K562 (cell line): ENCODE measurements around the gene NUP153. TPM values are rescaled to one million over a fixed set of nuclear protein-coding genes. Genes with fewer than 3 reads are reported as not detected.

ENCODE experiments used
- ATF2 ChIP-seq: sonication (generic); formaldehyde crosslinking; IDR thresholded peaks from 2 replicates; pipeline ENCODE4 v1.8.1; 2022; ENCODE audit warnings: missing genetic modification reagents
- CTCFL ChIP-seq: IDR thresholded peaks from 2 replicates; pipeline ENCODE4 v1.6.1; 2011; ENCODE audit warnings: borderline replicate concordance, low read depth, mild to moderate bottlenecking, moderate library complexity, low read length; ENCODE audit not compliant: insufficient read depth, poor library complexity, severe bottlenecking
- ESRRB ChIP-seq: fragments of 250-450 bp; sonication (Bioruptor Pico); IDR thresholded peaks from 2 replicates; pipeline ENCODE4 v1.5.0; 2020; ENCODE audit warnings: mild to moderate bottlenecking, moderate library complexity, borderline replicate concordance
- HDAC8 ChIP-seq: fragments of 450-650 bp; IDR thresholded peaks from 2 replicates; pipeline ENCODE4 v1.6.1; 2016; ENCODE audit warnings: mild to moderate bottlenecking, missing genetic modification characterization, moderate library complexity, missing compliant biosample characterization
- KDM1A ChIP-seq, 2 experiments: fragments of 450-650 bp; IDR thresholded peaks; 2 replicates each; pipeline ENCODE4 v1.6.1; 2016; ENCODE audit warnings: mild to moderate bottlenecking in 2 of 2
- LCOR ChIP-seq: sonication (generic); formaldehyde crosslinking; IDR thresholded peaks from 2 replicates; pipeline ENCODE4 v1.8.0; 2022; ENCODE audit warnings: mild to moderate bottlenecking, missing genetic modification reagents
- MAX ChIP-seq: sonication (generic); formaldehyde crosslinking; IDR thresholded peaks from 2 replicates; pipeline ENCODE4 v1.9.0; 2022; ENCODE audit warnings: mild to moderate bottlenecking, missing genetic modification reagents
- NCOA1 ChIP-seq: fragments of 450-650 bp; IDR thresholded peaks from 2 replicates; pipeline ENCODE4 v1.6.1; 2016; ENCODE audit warnings: low read depth
- SIX5 ChIP-seq, 2 experiments: IDR thresholded peaks; 2 replicates each; pipeline ENCODE4 v1.6.1; 2011; ENCODE audit warnings: low read length in 2 of 2, borderline replicate concordance in 1 of 2, low read depth in 1 of 2, mild to moderate bottlenecking in 1 of 2, moderate library complexity in 1 of 2; ENCODE audit not compliant: insufficient read depth in 1 of 2
- SMARCA4 ChIP-seq: fragments of 450-650 bp; IDR thresholded peaks from 2 replicates; pipeline ENCODE4 v1.6.1; 2016
- TEAD1 ChIP-seq, 2 experiments: fragments of 450-650 bp in 1 of 2; sonication (generic) in 1 of 2; formaldehyde crosslinking; IDR thresholded peaks; 2 replicates each; pipeline versions ENCODE4 v1.4.0 to v1.8.0; 2020 to 2022; ENCODE audit warnings: mild to moderate bottlenecking in 2 of 2, missing genetic modification reagents in 1 of 2
- ZBTB8A ChIP-seq: fragments of 450-650 bp; IDR thresholded peaks from 2 replicates; pipeline ENCODE4 v1.6.1; 2018; ENCODE audit warnings: mild to moderate bottlenecking, moderate library complexity; ENCODE audit not compliant: partially characterized antibody
- ZNF318 ChIP-seq, 2 experiments: fragments of 450-650 bp; IDR thresholded peaks; 2 replicates each; pipeline ENCODE4 v1.6.1; 2016; ENCODE audit warnings: mild to moderate bottlenecking in 2 of 2, borderline replicate concordance in 1 of 2, low read depth in 1 of 2, moderate library complexity in 1 of 2
- ZNF780A ChIP-seq: fragments of 250-450 bp; sonication (Bioruptor Pico); IDR thresholded peaks from 2 replicates; pipeline ENCODE4 v1.5.0; 2021; ENCODE audit warnings: mild to moderate bottlenecking
- polyA plus RNA-seq, 8 experiments: library from polyadenylated mRNA; depleted of rRNA in 4 of 8; stranded (reverse) in 5 of 8; unstranded in 3 of 8; fragments of >200 nt; fragmentation: Nextera tagmentation in 2 of 8; fragmentation: Illumina TruSeq in 1 of 8; extraction: Ambion mirVana in 2 of 8; extraction: Trizol in 1 of 8; gene quantifications; 2 replicates each; pipeline versions ENCODE4 v1.2.1 to v1.2.3, GENCODE V29; 2011 to 2014; ENCODE audit warnings: inconsistent platforms in 1 of 8, missing spikeins in 1 of 8
- total RNA-seq, 7 experiments: library from RNA; depleted of rRNA in 6 of 7; stranded (reverse); fragments of >200 nt in 6 of 7; fragmentation: Illumina TruSeq in 2 of 7; extraction: Trizol in 2 of 7; gene quantifications; 2 replicates each; pipeline versions ENCODE4 v1.2.1 to v1.2.3, GENCODE V29; 2011 to 2021; ENCODE audit warnings: low replicate concordance in 1 of 7

Gene NUP153
- total and polyA plus RNA-seq, 9 of the 15 experiments (the other 6 are each of a cell fraction or from before 2014, with no cell fraction given), result 21.9 to 110 (median 84.8) TPM

DNA sequence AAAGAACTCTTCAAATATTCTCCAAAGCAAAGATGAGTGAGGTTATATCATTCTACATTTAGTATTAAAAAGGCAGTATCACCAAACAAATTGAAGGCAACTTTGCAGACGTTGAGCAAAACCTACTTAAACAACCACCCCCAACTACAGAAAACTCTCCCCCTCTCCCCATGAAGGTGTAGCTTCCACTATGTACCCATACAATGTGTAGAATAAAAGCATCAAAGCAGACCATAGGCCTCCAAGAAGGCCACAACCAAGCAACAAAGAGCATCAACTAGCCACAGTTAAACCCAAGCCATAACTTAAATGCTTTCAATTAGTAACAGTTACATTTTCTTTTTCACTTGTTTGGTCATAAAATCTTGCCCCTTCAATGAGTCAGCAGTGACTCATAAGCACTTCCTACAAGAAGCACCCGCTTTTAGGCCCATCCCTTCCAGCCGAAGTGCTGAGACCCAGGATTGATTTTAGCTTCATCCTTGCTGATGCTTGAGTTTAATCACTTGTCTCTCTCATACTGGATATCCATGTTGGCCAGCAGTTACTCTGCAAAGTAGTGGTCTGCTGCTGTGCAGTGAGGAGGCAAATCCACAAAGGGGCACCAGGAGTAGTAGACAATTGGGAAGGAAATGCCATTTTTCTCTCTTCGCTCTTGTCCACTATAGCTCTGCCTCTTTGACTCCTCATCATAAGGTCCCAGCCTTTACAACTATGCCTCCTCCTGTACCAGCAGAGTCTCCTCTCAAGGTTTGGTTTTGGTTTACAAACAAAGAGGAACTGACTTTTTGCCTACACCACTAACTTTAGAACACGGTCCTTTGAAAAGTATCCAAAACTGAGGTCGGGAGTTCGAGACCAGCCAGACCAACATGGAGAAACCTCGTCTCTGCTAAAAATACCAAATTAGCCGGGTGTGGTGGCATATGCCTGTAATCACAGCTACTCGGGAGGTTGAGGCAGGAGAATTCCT is 8.4 kb upstream of the NUP153 start (continued):
- no peak for TF ChIP-seq ESRRB (CRISPR knock-in tag)
- TF ChIP-seq ZNF318 (IDR thresholded peaks at IDR 0.05; ENCODE audit: borderline replicate concordance in 1 of 2, low read depth in 1 of 2), result peak in 1 of 2 experiments; percentile 42; a peak in 1 of 4 replicates
- TF ChIP-seq ZNF780A (CRISPR knock-in tag), result no peak
- TF ChIP-seq MAX (CRISPR knock-in tag), result no peak
- peak; percentile 37 for TF ChIP-seq LCOR (CRISPR knock-in tag)
- no peak for TF ChIP-seq ATF2 (CRISPR knock-in tag)
- TF ChIP-seq SIX5 (IDR thresholded peaks at IDR 0.05; ENCODE audit: borderline replicate concordance in 1 of 2, insufficient read depth in 1 of 2, low read depth in 1 of 2, low read length in 2 of 2), result no peak
- TF ChIP-seq TEAD1 (CRISPR knock-in tag; IDR thresholded peaks at IDR 0.05), result no peak; a peak in 1 of 4 replicates
- TF ChIP-seq KDM1A (IDR thresholded peaks at IDR 0.05), result peak; percentile 75 to 85
- TF ChIP-seq HDAC8 (tag), result 0 out of 2 replicates have a peak, but pooled peaks have one; percentile 18
- no peak for TF ChIP-seq ZBTB8A
- TF ChIP-seq NCOA1, result no peak
- peak; percentile 98 for TF ChIP-seq SMARCA4
- TF ChIP-seq CTCFL, result no peak
